GM12865 (cell line): ENCODE measurements around the gene MTMR3.

Source experiments
- DNase-seq: peaks from one replicate; pipeline ENCODE4 v3.0.0; 2010; ENCODE audit warnings: low read depth
- H3K4me3 ChIP-seq: 2 replicates; pipeline ENCODE4 v1.5.1; 2011; ENCODE audit warnings: mild to moderate bottlenecking, low read depth, low read length, control low read depth
- CTCF ChIP-seq: IDR thresholded peaks from 2 replicates; pipeline ENCODE4 v1.5.1; 2011; ENCODE audit warnings: low read length, control low read depth, low read depth, inconsistent platforms; ENCODE audit not compliant: insufficient read depth; ENCODE audit errors: missing control alignments

Gene MTMR3

GRCh38 chr22:29989446-29989845 is 106.5 kb downstream of the MTMR3 start:
- TF ChIP-seq CTCF: no peak
- no peak overlapping the region for H3K4me3 ChIP-seq
- no peak for DNase-seq

GRCh38 chr22:29992341-29993275 is 109.6 kb downstream of the MTMR3 start:
- DNase-seq: no peak
- no peak overlapping the region for H3K4me3 ChIP-seq
- no peak for TF ChIP-seq CTCF

- no peak for DNase-seq
- no peak overlapping the region for H3K4me3 ChIP-seq
- no peak for TF ChIP-seq CTCF
Measured at GRCh38 chr22:29994027-29994715, 111.2 kb downstream of the MTMR3 start.

- no peak for TF ChIP-seq CTCF
- no peak overlapping the region for H3K4me3 ChIP-seq
- DNase-seq: no peak
Measured at GRCh38 chr22:29994943-29995342, 112.0 kb downstream of the MTMR3 start.

GRCh38 chr22:29997107-29997506 is 114.1 kb downstream of the MTMR3 start:
- H3K4me3 ChIP-seq: no peak overlapping the region
- no peak for DNase-seq
- TF ChIP-seq CTCF: no peak

- no peak for TF ChIP-seq CTCF
Measured at GRCh38 chr22:29997516-29997915, 114.5 kb downstream of the MTMR3 start.

More at GRCh38 chr22:29997516-29997915, 114.5 kb downstream of the MTMR3 start:
- no peak overlapping the region for H3K4me3 ChIP-seq
- no peak for DNase-seq
